ENCODE data around the gene ZFP62.

GRCh38 chr5:180900178-180900577, 39.1 kb upstream of the ZFP62 start:
- no peak for TF ChIP-seq CTCF (IDR thresholded peaks at IDR 0.05)
- TF ChIP-seq POLR2AphosphoS5 (IDR thresholded peaks at IDR 0.05): no peak
- no peak for TF ChIP-seq POLR2A (IDR thresholded peaks at IDR 0.05)
- TF ChIP-seq EP300 (IDR thresholded peaks at IDR 0.05): no peak

Data from gastroesophageal sphincter (tissue), 3 donors.